Measurements from ENCODE around the gene HSBP1L1. TPM values are rescaled to one million over a fixed set of nuclear protein-coding genes. Genes with fewer than 3 reads are reported as not detected.

HSBP1L1 gene
- total RNA-seq (2014; rRNA removed; shearing (Covaris generic)): 5.8 and 14.2 TPM in 2 replicates

- no peak for DNase-seq (ENCODE audit: low spot score)
Measured at GRCh38 chr18:79964330-79965118, at the start of gene HSBP1L1. TSS of gene HSBP1L1 (plus strand) at chr18:79964643. CDS start at chr18:79964736, 93 bp downstream.

- DNase-seq (ENCODE audit: low spot score): no peak
Measured at GRCh38 chr18:79915161-79916127, 49.0 kb upstream of the HSBP1L1 start.

- no peak for DNase-seq (ENCODE audit: low spot score)
Measured at GRCh38 chr18:79916128-79916494, 48.3 kb upstream of the HSBP1L1 start.

GRCh38 chr18:79916546-79917168, 47.8 kb upstream of the HSBP1L1 start:
- DNase-seq (ENCODE audit: low spot score): no peak

GRCh38 chr18:79917169-79917852, 47.1 kb upstream of the HSBP1L1 start:
- no peak for DNase-seq (ENCODE audit: low spot score)

- DNase-seq (ENCODE audit: low spot score): no peak
Measured at GRCh38 chr18:79917853-79918614, 46.4 kb upstream of the HSBP1L1 start.

GRCh38 chr18:79918615-79919011, 45.8 kb upstream of the HSBP1L1 start:
- DNase-seq (ENCODE audit: low spot score): no peak

GRCh38 chr18:79919089-79919488, 45.4 kb upstream of the HSBP1L1 start:
- DNase-seq (ENCODE audit: low spot score): no peak

- no peak for DNase-seq (ENCODE audit: low spot score)
Measured at GRCh38 chr18:79921984-79922965, 42.2 kb upstream of the HSBP1L1 start.

- no peak for DNase-seq (ENCODE audit: low spot score)
Measured at GRCh38 chr18:79922971-79923411, 41.5 kb upstream of the HSBP1L1 start.

- DNase-seq (ENCODE audit: low spot score): no peak
Measured at GRCh38 chr18:79923896-79924585, 40.4 kb upstream of the HSBP1L1 start.

GRCh38 chr18:79924814-79925731, 39.4 kb upstream of the HSBP1L1 start:
- no peak for DNase-seq (ENCODE audit: low spot score)

- DNase-seq (ENCODE audit: low spot score): no peak
Measured at GRCh38 chr18:79926306-79926705, 38.1 kb upstream of the HSBP1L1 start.

- no peak for DNase-seq (ENCODE audit: low spot score)
Measured at GRCh38 chr18:79926715-79927606, 37.5 kb upstream of the HSBP1L1 start.

GRCh38 chr18:79927607-79928562, 36.6 kb upstream of the HSBP1L1 start:
- no peak for DNase-seq (ENCODE audit: low spot score)

- no peak for DNase-seq (ENCODE audit: low spot score)
Measured at GRCh38 chr18:79928563-79928960, 35.9 kb upstream of the HSBP1L1 start.
